ENCODE data around the gene PNMA6E. TPM values are rescaled to one million over a fixed set of nuclear protein-coding genes. Genes with fewer than 3 reads are reported as not detected.
"Not testable (repeated sequence)": the region's sequence is repeated elsewhere in the genome, so short reads cannot be mapped to it uniquely, and the experiment has no call there.

The PNMA6E gene
- total RNA-seq, 1 donor from 2014 or later, result not detected

DNA sequence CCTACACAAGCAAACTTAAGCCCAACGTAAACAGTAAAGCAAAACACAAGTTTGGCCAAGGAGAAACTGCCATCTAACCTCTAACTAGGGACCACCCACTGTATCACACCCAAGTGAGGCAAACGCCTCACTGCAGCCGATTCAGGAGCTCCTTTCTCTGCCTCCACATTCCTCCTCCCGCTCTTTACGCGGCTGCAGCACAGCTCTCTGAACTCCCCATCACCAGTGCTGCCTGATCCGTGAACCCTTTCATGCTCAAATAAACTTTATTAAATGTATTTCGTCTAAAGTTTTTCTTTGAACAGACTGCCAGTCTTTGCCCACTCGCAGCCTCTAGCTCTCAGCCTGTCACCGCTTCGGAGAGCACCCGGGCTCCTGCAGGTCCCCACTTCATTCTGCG is 6.5 kb downstream of the PNMA6E start:
- Mint-ChIP-seq H3K4me3 (ENCODE audit: unreplicated experiment) (no peak overlapping the region), H3K27ac (ENCODE audit: unreplicated experiment) (no peak overlapping the region), H3K4me1 (ENCODE audit: low read depth, unreplicated experiment) (no peaks in the 10 kb centered on the region), H3K27me3 (ENCODE audit: unreplicated experiment) (no peaks in the 10 kb centered on the region), H3K9me3 (ENCODE audit: unreplicated experiment) (no peaks in the 10 kb centered on the region), H3K36me3 (ENCODE audit: unreplicated experiment) (no peaks in the 10 kb centered on the region)
- no peak for TF ChIP-seq CTCF (IDR thresholded peaks at IDR 0.05; ENCODE audit: partially characterized antibody, unreplicated experiment)
- no peak for DNase-seq

DNA sequence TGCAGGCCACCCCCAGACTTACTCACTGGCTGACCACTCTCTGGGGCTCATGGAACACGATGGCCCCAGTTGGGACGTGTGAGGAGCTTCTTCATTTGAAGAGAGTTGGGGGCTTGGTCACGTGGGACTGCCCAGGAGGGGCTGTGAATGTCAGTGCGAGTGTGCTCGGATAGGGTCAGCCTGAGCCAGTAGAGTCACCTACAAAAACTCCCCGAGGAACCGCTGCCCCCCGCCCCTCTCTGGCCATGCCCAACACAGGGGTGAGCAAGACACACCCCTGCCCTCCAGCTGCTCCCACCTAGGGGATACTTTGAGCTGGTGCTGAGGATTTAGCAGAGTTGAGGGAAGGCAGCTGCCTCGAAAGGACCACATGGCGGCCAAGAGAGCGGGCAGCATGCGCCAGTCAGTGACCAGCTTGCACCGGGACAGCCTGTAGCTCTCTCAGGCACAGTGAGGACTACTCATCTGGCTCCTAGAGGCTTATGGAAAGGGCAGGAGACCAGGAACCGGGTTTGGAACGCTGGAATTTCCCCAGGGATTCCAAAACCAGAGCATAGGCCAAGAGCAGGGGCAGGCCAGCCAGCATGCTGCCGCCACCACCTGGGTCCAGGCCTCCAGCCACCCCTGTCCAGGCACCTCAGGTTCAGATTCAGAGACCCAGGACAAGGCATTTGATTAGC is 8.4 kb downstream of the PNMA6E start:
- no peak for TF ChIP-seq CTCF (IDR thresholded peaks at IDR 0.05; ENCODE audit: partially characterized antibody, unreplicated experiment)
- Mint-ChIP-seq H3K9me3 (ENCODE audit: unreplicated experiment) (no peaks in the 10 kb centered on the region), H3K4me3 (ENCODE audit: unreplicated experiment) (no peak overlapping the region), H3K36me3 (ENCODE audit: unreplicated experiment) (no peaks in the 10 kb centered on the region), H3K4me1 (ENCODE audit: low read depth, unreplicated experiment) (no peaks in the 10 kb centered on the region), H3K27me3 (ENCODE audit: unreplicated experiment) (no peaks in the 10 kb centered on the region), H3K27ac (ENCODE audit: unreplicated experiment) (no peak overlapping the region)
- DNase-seq, result no peak

DNA sequence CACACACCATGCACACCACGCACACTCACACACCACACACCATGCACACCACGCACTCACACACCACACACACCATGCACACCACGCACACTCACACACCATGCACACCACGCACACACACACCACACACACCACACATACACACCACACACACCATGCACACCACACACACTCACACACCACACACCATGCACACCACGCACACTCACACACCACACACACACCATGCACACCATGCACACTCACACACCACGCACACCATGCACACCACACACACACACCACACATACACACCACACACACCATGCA is 11.7 kb downstream of the PNMA6E start:
- H3K27ac Mint-ChIP-seq (ENCODE audit: unreplicated experiment); DNase-seq; H3K27me3 Mint-ChIP-seq (ENCODE audit: unreplicated experiment); H3K4me1 Mint-ChIP-seq (ENCODE audit: low read depth, unreplicated experiment); H3K4me3 Mint-ChIP-seq (ENCODE audit: unreplicated experiment); H3K9me3 Mint-ChIP-seq (ENCODE audit: unreplicated experiment); H3K36me3 Mint-ChIP-seq (ENCODE audit: unreplicated experiment): not testable (repeated sequence)

DNA sequence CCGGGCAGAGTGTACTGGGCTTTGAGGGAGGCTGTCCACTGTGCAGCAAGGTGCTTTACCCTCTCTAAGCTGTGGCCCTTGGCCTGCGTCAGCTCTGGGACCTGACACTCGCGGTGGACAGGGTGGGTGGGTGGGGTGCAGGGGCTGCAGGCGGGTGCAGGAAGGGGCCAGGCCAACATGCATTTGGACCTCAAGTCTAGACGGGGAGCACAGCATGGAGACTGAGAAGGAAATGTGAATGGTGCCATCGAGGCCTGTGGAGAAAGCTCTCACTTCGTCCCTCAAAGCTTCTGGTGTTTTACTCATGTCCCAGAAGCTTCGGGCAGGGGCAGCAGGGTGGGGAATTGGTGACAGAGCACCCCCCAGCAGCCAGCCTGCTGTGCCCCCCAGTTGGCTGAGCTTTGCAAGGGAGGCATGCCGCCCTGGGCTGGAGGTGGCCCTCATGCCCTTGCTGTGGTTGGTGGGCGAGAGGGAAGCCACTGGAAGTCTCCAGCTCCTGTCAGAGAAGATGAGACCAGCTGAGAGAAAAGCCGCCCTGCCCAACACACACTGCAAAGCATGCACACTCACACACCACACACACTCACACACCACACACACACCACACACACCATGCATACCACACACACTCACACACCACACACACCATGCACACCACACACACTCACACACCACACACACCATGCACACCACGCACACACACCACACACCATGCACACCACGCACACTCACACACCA is 12.3 kb downstream of the PNMA6E start:
- Mint-ChIP-seq H3K27ac (ENCODE audit: unreplicated experiment) (no peak overlapping the region), H3K4me3 (ENCODE audit: unreplicated experiment) (no peak overlapping the region), H3K36me3 (ENCODE audit: unreplicated experiment) (no peaks in the 10 kb centered on the region), H3K4me1 (ENCODE audit: low read depth, unreplicated experiment) (no peaks in the 10 kb centered on the region), H3K9me3 (ENCODE audit: unreplicated experiment) (no peaks in the 10 kb centered on the region), H3K27me3 (ENCODE audit: unreplicated experiment) (no peaks in the 10 kb centered on the region)
- no peak for DNase-seq
- no peak for TF ChIP-seq CTCF (IDR thresholded peaks at IDR 0.05; ENCODE audit: partially characterized antibody, unreplicated experiment)

GRCh38 chrX:153387987-153388721 is 13.0 kb downstream of the PNMA6E start:
- Mint-ChIP-seq H3K4me1 (ENCODE audit: low read depth, unreplicated experiment) (no peaks in the 10 kb centered on the region), H3K27me3 (ENCODE audit: unreplicated experiment) (no peaks in the 10 kb centered on the region), H3K4me3 (ENCODE audit: unreplicated experiment) (no peak overlapping the region), H3K27ac (ENCODE audit: unreplicated experiment) (no peak overlapping the region), H3K36me3 (ENCODE audit: unreplicated experiment) (no peaks in the 10 kb centered on the region), H3K9me3 (ENCODE audit: unreplicated experiment) (no peaks in the 10 kb centered on the region)
- no peak for TF ChIP-seq CTCF (IDR thresholded peaks at IDR 0.05; ENCODE audit: partially characterized antibody, unreplicated experiment)
- DNase-seq, result no peak
